LNCaP clone FGC (cell line): ENCODE data around the gene VDR.

ENCODE experiments used
- DNase-seq: peaks from one replicate; pipeline ENCODE4 v3.0.0-alpha.2; 2011; ENCODE audit warnings: low read depth
- H3K4me3 ChIP-seq: 2 replicates; pipeline ENCODE4 v1.5.1; 2011; ENCODE audit warnings: mild to moderate bottlenecking, low read depth, low read length, control low read depth
- CTCF ChIP-seq: IDR thresholded peaks from 2 replicates; pipeline ENCODE4 v1.5.1; 2012; ENCODE audit warnings: mild to moderate bottlenecking; ENCODE audit not compliant: control insufficient read depth, insufficient read depth; ENCODE audit errors: extremely low read depth

Gene VDR

GRCh38 chr12:47860279-47860841 is 44.4 kb downstream of the VDR start:
- H3K4me3 ChIP-seq = no peak overlapping the region
- no peak for TF ChIP-seq CTCF

GRCh38 chr12:47858511-47859266 is 46.1 kb downstream of the VDR start:
- no peak for DNase-seq
- no peak overlapping the region for H3K4me3 ChIP-seq
- TF ChIP-seq CTCF = no peak

More at GRCh38 chr12:47860279-47860841, 44.4 kb downstream of the VDR start:
- no peak for DNase-seq

GRCh38 chr12:47856721-47857575 is 47.8 kb downstream of the VDR start:
- no peak for DNase-seq
- no peak for TF ChIP-seq CTCF
- no peak overlapping the region for H3K4me3 ChIP-seq

GRCh38 chr12:47856094-47856493 is 48.7 kb downstream of the VDR start:
- TF ChIP-seq CTCF = no peak
- H3K4me3 ChIP-seq = no peak overlapping the region
- no peak for DNase-seq

GRCh38 chr12:47855502-47855901 is 49.3 kb downstream of the VDR start:
- DNase-seq = no peak
- no peak overlapping the region for H3K4me3 ChIP-seq
- TF ChIP-seq CTCF = 0 out of 2 replicates have a peak, but pooled peaks have one; percentile 7

GRCh38 chr12:47854531-47854930 is 50.3 kb downstream of the VDR start:
- no peak for TF ChIP-seq CTCF
- no peak overlapping the region for H3K4me3 ChIP-seq
- DNase-seq = no peak
